CD4-positive, alpha-beta T cell treated with Interleukin-17A for 4 hours (primary cell): Measurements from ENCODE around the gene WDR37.

ENCODE experiments used
- DNase-seq: peaks from one replicate; pipeline ENCODE4 v3.0.0-alpha.2; 2020; ENCODE audit warnings: mixed read lengths

WDR37 gene

GRCh38 chr10:1078668-1079067 is 22.5 kb downstream of the WDR37 start:
- DNase-seq = no peak

- DNase-seq = no peak
These were observed 27.4 kb downstream of the WDR37 start for GRCh38 chr10:1083581-1083980.

DNA sequence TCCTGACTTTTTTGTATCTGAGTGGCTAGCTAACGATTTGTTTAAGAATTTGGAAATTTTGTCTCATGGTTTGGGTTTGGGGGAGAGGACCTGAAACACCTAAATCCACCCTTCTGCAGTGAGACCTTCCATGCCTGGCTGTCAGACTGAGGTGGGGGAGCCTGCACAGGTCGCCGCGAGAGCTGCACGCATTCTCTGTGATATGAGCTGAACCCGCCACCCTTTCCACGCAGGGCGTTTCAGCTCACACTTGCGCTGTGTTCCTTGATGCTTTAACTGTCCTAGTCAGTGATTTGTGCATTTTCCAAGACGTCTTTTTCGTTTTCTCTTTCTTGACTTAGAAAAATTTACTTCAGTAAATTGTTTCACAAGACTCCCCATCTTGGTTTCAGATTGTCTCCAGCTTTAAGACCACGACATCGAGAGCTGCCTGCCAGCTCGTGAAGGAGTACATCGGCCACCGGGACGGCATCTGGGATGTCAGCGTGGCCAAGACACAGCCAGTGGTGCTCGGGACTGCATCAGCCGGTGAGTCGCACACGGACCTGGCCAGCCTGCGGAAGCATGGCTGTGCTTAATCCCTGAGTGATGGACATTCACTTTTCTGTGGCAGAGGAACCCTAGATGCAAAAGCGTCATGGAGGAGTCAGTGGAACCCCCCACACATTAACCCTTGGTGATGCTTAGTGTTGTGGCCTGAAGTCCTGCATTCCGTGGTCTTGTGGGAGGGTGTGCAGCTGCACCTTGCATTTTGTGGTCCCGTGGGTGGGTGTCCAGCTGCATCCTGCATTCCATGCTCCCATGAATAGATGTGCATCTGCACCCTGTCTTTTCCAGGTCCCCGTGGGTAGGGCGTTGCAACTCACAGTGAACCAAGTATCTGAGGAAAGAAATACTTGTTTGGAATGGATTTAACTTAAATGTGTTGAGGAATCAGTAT is 28.1 kb downstream of the WDR37 start:
- no peak for DNase-seq

DNA sequence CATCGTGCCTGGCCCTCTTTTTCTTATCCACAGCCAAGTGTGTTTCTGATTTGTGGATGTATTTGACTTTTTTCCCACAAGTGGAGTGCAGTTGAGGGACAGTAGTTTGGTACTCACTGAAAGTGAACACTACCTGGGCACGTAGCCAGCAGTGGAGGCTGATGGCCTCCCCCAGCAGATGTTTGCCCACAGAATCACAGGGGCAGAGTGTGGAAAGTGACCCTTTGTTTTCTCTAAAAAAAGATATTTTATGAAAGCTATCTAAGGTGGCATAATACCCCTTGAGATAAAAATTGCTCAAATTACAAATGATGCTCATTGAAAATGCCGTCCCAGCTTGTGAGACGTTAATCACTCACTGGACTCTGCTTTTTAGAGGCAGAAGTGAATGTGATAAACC is 29.1 kb downstream of the WDR37 start:
- no peak for DNase-seq

DNA sequence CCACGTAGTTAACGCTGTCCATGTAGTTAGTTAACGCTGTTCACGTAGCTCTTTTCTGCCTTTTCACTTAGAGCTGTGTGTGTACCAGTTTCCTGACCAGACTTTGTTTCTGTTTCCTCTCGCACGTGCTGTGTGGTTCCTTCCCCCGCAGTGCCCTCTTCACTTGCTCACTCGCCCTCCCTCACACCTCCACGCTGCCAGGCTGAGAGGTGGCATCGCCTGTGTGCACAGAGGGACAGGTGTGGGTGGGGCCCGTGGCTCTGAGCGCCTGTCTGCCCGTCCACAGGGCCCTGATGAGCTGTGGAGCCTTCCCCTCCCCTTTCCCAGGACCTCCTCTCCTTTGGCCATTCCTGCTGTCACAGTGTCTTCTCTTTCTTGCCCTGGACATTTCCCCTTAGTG is 30.6 kb downstream of the WDR37 start:
- DNase-seq = no peak

- no peak for DNase-seq
These were observed 33.0 kb downstream of the WDR37 start for GRCh38 chr10:1089017-1089689.

GRCh38 chr10:1090696-1091095 is 34.5 kb downstream of the WDR37 start:
- no peak for DNase-seq

DNA sequence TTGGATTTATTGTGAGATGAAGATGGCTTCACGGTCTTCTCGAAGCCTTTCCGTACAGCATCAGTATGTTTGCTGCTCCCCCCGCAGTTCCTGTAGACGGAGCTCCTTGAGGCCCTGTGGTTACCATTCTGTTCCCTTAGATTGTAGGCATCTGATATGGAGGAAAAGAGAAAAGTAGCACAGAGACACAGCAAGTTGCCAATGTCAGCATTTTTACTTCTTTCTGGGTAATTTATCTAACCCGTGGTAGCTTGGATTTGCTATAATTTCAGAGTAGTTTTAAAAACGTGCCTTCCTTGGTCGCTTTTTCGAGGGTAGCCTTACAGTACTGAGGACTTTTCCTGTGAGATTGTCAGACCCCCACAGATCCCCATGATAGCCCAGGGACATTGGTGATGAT is 37.5 kb downstream of the WDR37 start:
- DNase-seq = no peak

DNA sequence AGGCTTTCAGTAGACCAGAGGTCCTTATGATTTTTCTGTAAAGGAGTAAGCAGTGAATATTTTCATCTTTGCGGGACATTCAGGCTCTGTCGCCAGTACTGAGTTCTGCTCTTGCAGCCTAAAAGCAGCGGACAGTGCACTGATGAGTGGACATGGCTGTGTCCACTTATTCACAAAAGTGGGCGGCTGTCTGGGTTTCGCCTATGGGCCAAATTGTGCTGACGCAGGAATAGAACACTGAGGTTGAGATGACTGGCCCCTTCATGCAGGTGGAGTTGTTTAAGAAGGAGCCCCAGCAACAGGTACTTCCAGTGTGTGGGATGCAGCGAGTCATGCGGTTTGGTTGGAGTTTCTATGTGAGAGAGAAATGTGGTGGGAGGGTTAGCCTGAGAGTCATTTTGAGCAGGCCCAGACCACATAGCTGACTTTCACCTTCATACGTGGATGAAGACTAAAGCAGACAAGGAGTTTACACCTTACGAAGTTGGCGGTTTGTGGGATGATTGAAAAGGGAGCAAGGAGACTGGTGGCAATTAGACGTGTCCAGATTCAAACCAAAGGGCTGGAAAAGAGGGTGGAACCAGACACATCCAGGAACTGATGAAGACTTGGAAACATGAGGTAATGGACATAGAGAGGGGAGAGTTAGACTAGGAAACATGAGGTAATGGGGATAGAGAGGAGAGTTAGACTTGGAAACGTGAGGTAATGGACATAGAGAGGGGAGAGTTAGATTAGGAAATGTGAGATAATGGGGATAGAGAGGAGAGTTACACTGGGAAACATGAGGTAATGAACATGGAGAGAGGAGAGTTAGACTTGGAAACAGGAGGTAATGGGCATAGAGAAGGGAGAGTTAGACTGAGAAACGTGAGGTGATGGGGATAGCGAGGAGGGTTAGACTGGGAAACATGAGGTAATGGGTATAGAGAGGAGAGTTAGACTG is 38.2 kb downstream of the WDR37 start:
- DNase-seq = no peak

GRCh38 chr10:1095498-1095897 is 39.3 kb downstream of the WDR37 start:
- DNase-seq = no peak

DNA sequence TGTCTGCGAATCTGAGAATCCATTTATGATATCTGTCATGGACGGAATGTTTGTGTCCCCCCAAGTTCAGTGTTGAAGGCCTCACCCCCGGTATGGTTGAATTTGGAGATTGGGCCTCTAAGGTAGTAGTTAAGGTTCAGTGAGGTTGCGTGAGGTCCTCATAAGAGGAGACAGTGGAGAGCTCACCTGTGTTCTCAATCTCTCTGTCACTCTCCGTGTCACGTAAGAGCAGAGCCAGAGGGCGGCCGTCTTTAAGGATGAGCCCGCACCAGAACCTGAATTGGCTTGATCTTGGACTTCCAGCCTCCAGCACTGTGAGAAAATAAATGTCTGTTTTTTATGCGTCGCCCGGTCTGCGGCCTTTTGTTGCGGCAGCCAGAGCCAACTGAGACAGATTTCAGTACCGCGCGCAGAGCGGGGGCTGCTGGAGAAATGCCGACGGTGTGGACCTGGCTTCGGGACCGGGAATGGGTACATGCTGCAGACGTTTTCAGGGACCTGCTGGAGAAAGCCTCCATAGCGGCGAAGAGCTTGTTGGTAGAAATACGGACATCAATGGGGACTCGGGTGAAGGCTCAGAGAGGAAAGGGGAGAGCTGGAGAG is 40.2 kb downstream of the WDR37 start:
- no peak for DNase-seq

DNA sequence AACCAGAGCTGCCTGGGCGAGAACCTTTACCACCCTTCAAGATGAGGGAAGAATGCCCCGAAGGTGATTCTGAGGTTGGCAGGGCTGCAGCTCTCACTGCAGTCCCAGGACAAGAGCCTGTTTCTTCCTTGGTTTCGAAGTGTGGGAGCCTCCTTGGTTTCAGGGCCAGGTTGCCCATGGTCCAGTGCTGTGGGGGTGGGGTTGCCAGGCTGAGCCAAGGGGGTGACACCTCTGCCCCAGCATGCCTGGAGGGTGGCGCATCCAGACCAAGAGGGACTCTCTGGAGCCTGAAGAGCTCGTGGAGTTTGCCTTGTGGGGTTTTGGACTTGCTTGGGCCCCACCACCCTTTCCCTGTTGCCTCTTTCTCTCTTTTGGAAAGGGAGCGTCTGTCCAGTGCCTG is 41.3 kb downstream of the WDR37 start:
- no peak for DNase-seq

DNA sequence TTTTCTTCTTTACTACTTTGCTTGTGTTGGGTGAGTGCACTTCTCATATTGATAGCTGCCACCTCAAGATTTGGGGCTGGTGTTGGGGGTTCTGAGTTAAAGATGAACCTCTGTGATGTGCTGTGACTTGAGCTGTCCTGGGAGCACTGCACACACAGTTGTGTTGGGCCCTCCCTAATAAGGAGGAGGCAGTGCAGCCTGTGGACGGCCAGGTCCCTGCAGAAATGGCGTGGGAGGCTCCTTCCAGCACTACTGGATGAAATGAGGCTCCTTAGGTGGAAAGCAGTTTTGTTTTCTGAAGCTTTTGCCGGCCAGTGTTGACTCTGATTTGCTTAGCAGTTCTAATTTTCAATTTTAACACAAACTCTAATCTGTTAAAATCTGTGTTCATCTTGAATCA is 44.0 kb downstream of the WDR37 start:
- DNase-seq = no peak

GRCh38 chr10:1100691-1101368 is 44.6 kb downstream of the WDR37 start:
- DNase-seq = no peak

DNA sequence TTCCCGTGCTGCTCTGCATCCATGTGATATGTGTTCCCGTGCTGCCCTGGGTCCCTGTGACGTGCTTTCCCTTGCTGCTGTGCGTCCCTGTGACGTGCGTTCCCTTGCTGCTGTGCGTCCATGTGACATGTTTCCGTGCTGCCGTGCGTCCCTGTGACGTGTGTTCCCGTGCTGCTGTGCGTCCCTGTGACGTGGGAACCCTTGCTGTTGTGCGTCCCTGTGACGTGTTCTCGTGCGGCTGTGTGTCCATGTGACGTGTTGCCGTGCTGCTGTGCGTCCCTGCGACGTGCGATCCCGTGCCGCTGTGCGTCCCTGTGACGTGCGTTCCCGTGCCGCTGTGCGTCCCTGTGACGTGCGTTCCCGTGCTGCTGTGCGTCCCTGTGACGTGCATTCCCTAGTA is 45.8 kb downstream of the WDR37 start:
- DNase-seq = no peak

GRCh38 chr10:1102416-1102815 is 46.2 kb downstream of the WDR37 start:
- no peak for DNase-seq

DNA sequence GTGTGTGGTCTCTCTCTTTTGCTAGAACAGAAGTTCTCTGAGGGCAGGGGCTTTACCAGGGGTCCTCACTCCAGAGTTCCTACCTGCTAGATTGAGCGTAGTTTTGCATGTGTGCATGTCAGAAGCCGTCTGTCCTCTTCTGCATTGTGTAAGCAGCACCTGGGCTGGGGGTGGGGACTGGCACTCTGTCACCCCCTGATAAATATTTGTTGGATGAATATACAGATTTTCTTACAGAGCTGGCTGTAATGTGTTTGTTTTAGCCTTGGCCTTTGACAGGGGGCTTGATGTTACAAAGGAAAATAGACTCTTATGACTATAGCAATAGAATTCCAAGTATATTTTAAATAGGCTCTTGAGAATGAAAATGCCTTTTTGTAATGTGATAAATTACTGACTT is 46.6 kb downstream of the WDR37 start:
- no peak for DNase-seq

DNA sequence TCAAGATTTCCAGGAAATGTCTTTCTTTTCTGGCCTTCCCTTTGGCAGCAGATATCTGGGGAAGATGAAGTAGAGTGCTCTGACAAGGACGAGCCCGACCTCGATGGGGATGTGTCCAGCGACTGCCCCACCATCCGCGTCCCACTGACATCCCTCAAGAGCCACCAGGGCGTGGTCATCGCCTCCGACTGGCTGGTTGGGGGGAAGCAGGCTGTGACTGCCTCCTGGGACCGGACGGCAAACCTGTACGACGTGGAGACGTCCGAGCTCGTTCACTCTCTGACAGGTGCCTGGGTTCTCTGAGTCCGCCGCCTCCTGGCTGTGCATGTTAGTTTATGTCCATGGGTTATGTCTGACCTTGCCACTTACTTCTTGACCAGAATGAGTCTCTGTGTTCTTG is 47.4 kb downstream of the WDR37 start:
- no peak for DNase-seq

- DNase-seq = no peak
These were observed 48.8 kb downstream of the WDR37 start for GRCh38 chr10:1104971-1105370.

- DNase-seq = no peak
These were observed 50.8 kb downstream of the WDR37 start for GRCh38 chr10:1107004-1107403.

DNA sequence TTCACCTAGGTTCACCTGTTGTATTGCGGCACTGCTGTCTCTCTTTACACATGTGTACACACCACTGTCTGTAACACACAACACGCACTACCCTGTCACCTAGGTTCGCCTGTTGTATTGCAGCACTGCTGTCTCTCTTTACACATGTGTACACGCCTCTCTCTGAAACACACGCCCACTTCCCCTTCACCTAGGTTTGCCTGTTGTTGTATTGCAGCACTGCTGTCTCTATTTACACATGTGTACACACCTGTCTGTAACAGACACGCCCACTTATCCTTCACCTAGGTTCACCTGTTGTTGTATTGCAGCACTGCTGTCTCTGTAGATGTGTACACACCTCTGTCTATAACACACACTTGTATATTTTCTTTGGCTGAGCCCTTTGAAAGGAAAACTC is 51.5 kb downstream of the WDR37 start:
- no peak for DNase-seq
